Measurements from ENCODE around the gene RABL2B. TPM values are rescaled to one million over a fixed set of nuclear protein-coding genes. Genes with fewer than 3 reads are reported as not detected.

RABL2B gene
- total RNA-seq, 2 experiments from 2014 or later = 19.2 to 22.5 TPM

GRCh38 chr22:50720301-50721256 lies 62.9 kb downstream of the RABL2B start:
- Mint-ChIP-seq H3K4me1 (ENCODE audit: low read depth) (no peaks in the 10 kb centered on the region), H3K27ac (no peak overlapping the region), H3K27me3 (no peaks in the 10 kb centered on the region), H3K9me3 (no peaks in the 10 kb centered on the region), H3K36me3 (ENCODE audit: low read depth) (no peaks in the 10 kb centered on the region), H3K4me3 (no peak overlapping the region)
- ChIA-PET CTCF (interaction anchor here (1.3 kb wide), 1 partner anchor 12 kb away, joined by 3 read pairs; no protein-coding TSS in a partner anchor), POLR2A (no interaction called here)
- no peak for TF ChIP-seq CTCF (IDR thresholded peaks at IDR 0.05)
- intact Hi-C loops (cut with micrococcal nuclease) = no loop called here
- ATAC-seq (no peak), DNase-seq (no peak)

DNA sequence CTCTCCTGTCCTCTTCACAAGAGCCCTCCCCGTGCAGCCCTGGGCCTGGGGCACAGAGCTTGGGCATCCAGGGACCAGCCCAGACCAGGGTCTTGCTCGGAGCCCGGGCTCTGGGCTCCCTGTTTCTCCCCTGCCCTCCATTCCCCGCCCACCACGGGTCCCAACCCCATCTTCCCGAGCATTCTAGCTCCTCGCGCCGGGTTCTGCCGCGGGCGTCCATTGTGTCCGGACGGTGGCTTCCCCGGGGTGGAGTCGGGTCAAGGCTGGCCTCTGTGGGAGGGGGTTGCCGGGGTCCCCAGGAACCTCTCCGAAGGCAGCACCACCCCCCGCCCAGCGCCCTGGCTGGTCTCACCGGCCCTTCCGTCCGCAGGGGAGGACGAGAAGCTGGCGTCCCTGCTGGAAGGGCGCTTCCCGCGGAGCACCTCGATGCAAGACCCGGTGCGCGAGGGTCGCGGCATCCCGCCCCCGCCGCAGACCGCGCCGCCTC lies 63.6 kb downstream of the RABL2B start:
- TF ChIP-seq CTCF (IDR thresholded peaks at IDR 0.05) = no peak
- no peak for DNase-seq
- Mint-ChIP-seq H3K4me1 (ENCODE audit: low read depth) (no peaks in the 10 kb centered on the region), H3K4me3 (no peak overlapping the region), H3K27me3 (no peaks in the 10 kb centered on the region), H3K36me3 (ENCODE audit: low read depth) (no peaks in the 10 kb centered on the region), H3K27ac (no peak overlapping the region), H3K9me3 (no peaks in the 10 kb centered on the region)
- no peak for ATAC-seq
- CTCF ChIA-PET = no interaction called here
- POLR2A ChIA-PET = no interaction called here
- intact Hi-C loops (cut with micrococcal nuclease) = no loop called here

- ChIA-PET POLR2A (no interaction called here), CTCF (no interaction called here)
- H3K4me1 Mint-ChIP-seq (ENCODE audit: low read depth) = no peaks in the 10 kb centered on the region
- no peak overlapping the region for H3K27ac Mint-ChIP-seq
- no peak for TF ChIP-seq CTCF (IDR thresholded peaks at IDR 0.05)
- DNase-seq = no peak
- ATAC-seq = no peak
- intact Hi-C loops (cut with micrococcal nuclease) = no loop called here
- H3K36me3 Mint-ChIP-seq (ENCODE audit: low read depth) = no peaks in the 10 kb centered on the region
- H3K4me3 Mint-ChIP-seq = no peak overlapping the region
- no peaks in the 10 kb centered on the region for H3K9me3 Mint-ChIP-seq
- H3K27me3 Mint-ChIP-seq = no peaks in the 10 kb centered on the region
Measured at GRCh38 chr22:50718352-50718709, 65.1 kb downstream of the RABL2B start.

GRCh38 chr22:50717709-50718351 lies 65.6 kb downstream of the RABL2B start:
- ChIA-PET POLR2A (no interaction called here), CTCF (no interaction called here)
- Mint-ChIP-seq H3K27ac (no peak overlapping the region), H3K36me3 (ENCODE audit: low read depth) (no peaks in the 10 kb centered on the region), H3K4me1 (ENCODE audit: low read depth) (no peaks in the 10 kb centered on the region), H3K9me3 (no peaks in the 10 kb centered on the region), H3K27me3 (no peaks in the 10 kb centered on the region), H3K4me3 (no peak overlapping the region)
- no peak for TF ChIP-seq CTCF (IDR thresholded peaks at IDR 0.05)
- no peak for ATAC-seq
- DNase-seq = no peak
- intact Hi-C loops (cut with micrococcal nuclease) = no loop called here

Other genes with a start within 250 kb of the RABL2B start
- gene KLHDC7B, start 237.7 kb downstream of the RABL2B start, total RNA-seq = 1 to 10 TPM; 5.8 to 6.8 TPM
- not detected for gene SYCE3, start 220.7 kb downstream of the RABL2B start, total RNA-seq
- gene CPT1B, start 205.2 kb downstream of the RABL2B start, total RNA-seq = 10 to 100 TPM; 42.9 to 43.7 TPM
- 10 to 100 TPM; 55.6 to 60.3 TPM for gene CHKB, start 200.8 kb downstream of the RABL2B start, total RNA-seq
- gene MAPK8IP2, start 182.8 kb downstream of the RABL2B start, total RNA-seq = under 1 TPM; 0.11 TPM
- gene ARSA, start 155.5 kb downstream of the RABL2B start, total RNA-seq = 10 to 100 TPM; 11.6 to 11.8 TPM
- gene SHANK3, start 110.8 kb downstream of the RABL2B start, total RNA-seq = under 1 TPM; 0.16 to 0.22 TPM
- gene ACR, start 45.4 kb downstream of the RABL2B start, total RNA-seq = not detected

All from activated CD8-positive, alpha-beta T cell treated with anti-CD3 and anti-CD28 coated beads for 36 hours (primary cell).